VCaP (cell line): ENCODE data around the gene TYSND1.

Experiments used
- H3K27ac ChIP-seq: fragments of 450-650 bp; 2 replicates; pipeline ENCODE4 v1.5.1; 2017
- CTCF ChIP-seq: fragments of 450-650 bp; conservative IDR thresholded peaks from 2 replicates; pipeline ENCODE4 v1.5.1; 2017; ENCODE audit warnings: mild to moderate bottlenecking, moderate library complexity

Gene TYSND1

GRCh38 chr10:70146489-70147258, at the start of gene TYSND1:
Gene TYSND1 (minus strand): TSS chr10:70146700. CDS start chr10:70146586, 114 bp downstream.
- peak within 1 kb of the TSS; percentile 90 for H3K27ac ChIP-seq

GRCh38 chr10:70193391-70193844, 46.9 kb upstream of the TYSND1 start:
- no peak for TF ChIP-seq CTCF
- peak overlapping the region; percentile 74 for H3K27ac ChIP-seq

More at GRCh38 chr10:70146489-70147258, at the start of gene TYSND1:
- TF ChIP-seq CTCF = peak; percentile 84

- no peak for TF ChIP-seq CTCF
- peak overlapping the region; percentile 74 for H3K27ac ChIP-seq
These were observed 45.9 kb upstream of the TYSND1 start for GRCh38 chr10:70192326-70192968.

GRCh38 chr10:70191972-70192305, 45.4 kb upstream of the TYSND1 start:
- no peak for TF ChIP-seq CTCF
- peak overlapping the region; percentile 74 for H3K27ac ChIP-seq

GRCh38 chr10:70191161-70191971, 44.9 kb upstream of the TYSND1 start:
- H3K27ac ChIP-seq = peak overlapping the region; percentile 74
- no peak for TF ChIP-seq CTCF

- no peak for TF ChIP-seq CTCF
These were observed 44.1 kb upstream of the TYSND1 start for GRCh38 chr10:70190581-70190980.

GRCh38 chr10:70190102-70190501, 43.6 kb upstream of the TYSND1 start:
- H3K27ac ChIP-seq = peak overlapping the region; percentile 74; the same call in 1 of the 2 replicates
- TF ChIP-seq CTCF = no peak

More at GRCh38 chr10:70190581-70190980, 44.1 kb upstream of the TYSND1 start:
- peak overlapping the region; percentile 74; the same call in 1 of the 2 replicates for H3K27ac ChIP-seq
